ENCODE data around the gene CTAGE9. TPM values are rescaled to one million over a fixed set of nuclear protein-coding genes. Genes with fewer than 3 reads are reported as not detected.
A peak's percentile ranks its signal among the peaks of the same experiment; 100 is the strongest.
"Not testable (repeated sequence)": the region's sequence is repeated elsewhere in the genome, so short reads cannot be mapped to it uniquely, and the experiment has no call there.

CTAGE9 gene, protein sequence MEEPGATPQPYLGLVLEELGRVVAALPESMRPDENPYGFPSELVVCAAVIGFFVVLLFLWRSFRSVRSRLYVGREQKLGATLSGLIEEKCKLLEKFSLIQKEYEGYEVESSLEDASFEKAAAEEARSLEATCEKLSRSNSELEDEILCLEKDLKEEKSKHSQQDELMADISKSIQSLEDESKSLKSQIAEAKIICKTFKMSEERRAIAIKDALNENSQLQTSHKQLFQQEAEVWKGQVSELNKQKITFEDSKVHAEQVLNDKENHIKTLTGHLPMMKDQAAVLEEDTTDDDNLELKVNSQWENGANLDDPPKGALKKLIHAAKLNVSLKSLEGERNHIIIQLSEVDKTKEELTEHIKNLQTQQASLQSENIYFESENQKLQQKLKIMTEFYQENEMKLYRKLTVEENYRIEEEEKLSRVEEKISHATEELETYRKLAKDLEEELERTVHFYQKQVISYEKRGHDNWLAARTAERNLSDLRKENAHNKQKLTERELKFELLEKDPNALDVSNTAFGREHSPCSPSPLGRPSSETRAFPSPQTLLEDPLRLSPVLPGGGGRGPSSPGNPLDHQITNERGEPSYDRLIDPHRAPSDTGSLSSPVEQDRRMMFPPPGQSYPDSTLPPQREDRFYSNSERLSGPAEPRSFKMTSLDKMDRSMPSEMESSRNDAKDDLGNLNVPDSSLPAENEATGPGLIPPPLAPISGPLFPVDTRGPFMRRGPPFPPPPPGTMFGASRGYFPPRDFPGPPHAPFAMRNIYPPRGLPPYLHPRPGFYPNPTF
- not detected in 2 replicates for total RNA-seq (2014; rRNA removed; shearing (Covaris generic); ENCODE audit: low replicate concordance)

DNA sequence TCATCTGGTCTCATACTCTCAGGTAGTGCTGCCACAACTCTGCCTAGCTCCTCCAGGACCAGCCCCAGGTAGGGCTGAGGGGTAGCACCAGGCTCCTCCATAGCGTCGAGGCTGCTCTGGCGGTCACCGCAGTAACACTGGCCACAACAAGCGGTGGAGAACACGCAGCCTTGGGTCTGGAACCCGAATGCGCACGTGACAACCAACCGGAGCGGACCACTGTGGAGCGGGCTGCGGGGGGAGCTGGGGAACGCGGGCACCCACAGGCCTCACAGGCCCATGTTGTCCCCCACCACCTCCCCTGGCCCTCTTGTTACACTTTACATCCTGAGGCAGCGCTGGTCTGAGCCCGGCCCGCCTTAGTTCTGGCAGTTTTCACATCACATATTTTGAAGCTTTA lies at the start of gene CTAGE9:
Gene CTAGE9 (minus strand): TSS at position 101 of the 400 bp plus-strand sequence. CDS start 0 bp downstream, at position 101.
- DNase-seq, H3K27me3 ChIP-seq, H3K4me3 ChIP-seq: not testable (repeated sequence)

DNA sequence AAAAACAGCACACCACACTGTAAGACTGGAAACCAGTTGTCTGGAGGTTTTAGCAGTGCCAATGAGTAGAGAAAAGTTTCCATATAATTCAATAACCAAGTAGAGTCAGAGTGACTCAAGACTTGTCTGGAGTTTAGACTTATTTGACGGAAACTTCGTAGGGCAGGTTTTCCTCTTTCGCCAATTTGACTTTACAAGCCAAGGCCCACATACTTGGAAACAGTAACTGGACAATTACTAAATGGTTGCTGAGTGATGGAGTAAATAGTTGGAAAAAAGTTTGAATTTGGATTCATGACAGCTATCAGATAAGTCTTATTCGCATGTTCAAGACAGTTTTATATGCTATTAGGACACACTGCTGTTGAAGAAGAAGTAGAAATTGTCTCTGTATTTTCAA lies 48.1 kb upstream of the CTAGE9 start:
- Histone ChIP-seq H3K36me3 (no peaks in the 10 kb centered on the region), H3K4me3 (no peak overlapping the region), H3K27me3 (no peaks in the 10 kb centered on the region), H3K9me3 (no peaks in the 10 kb centered on the region; the same call in 1 of the 2 replicates)
- peak; percentile 2 for DNase-seq

More for the DNA sequence above, at the start of gene CTAGE9:
- H3K36me3 ChIP-seq, H3K9me3 ChIP-seq: not testable (repeated sequence)

DNA sequence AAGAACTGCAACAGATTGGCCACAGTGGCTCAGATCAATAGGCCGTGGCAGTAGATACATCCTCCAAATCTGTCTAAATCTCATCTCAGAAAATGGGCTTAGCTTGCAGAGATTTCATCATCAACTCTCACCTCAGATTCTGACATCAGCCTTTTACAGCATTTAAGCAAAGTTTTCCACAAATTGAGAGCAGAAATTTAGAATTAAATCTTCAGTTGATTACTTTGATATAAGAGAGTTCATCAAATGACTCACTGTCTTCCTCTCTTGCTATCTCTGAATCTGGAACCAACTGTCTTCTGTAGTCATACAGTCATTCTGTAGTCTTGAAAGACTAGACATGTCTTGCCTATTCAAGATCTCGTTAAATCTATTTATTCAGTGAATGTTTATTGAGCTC lies 45.2 kb upstream of the CTAGE9 start:
- Histone ChIP-seq H3K4me3 (no peak overlapping the region), H3K9me3 (no peaks in the 10 kb centered on the region), H3K27me3 (no peaks in the 10 kb centered on the region), H3K36me3 (no peaks in the 10 kb centered on the region)
- DNase-seq, result no peak

DNA sequence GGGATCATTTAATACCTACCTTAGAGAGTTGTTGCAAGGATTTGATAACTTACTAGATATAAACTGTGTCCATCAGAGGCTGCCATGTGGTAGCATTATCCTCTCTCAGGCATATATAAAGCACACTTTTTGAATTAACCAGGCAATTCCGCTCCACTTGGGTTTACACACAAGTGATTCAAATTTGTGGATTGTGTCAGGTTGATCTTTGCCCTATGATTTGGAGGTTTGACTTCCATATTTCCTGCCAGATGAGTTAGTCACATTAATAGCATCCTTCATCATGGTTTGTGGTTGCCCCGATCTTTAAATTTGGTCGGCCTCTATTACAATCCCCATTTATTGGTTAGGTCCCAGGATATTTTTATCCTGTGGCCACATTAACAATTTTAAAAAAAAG lies 44.8 kb upstream of the CTAGE9 start:
- H3K27me3 ChIP-seq, result no peaks in the 10 kb centered on the region
- no peak overlapping the region for H3K4me3 ChIP-seq
- DNase-seq, result peak; percentile 18
- H3K9me3 ChIP-seq, result no peaks in the 10 kb centered on the region
- no peaks in the 10 kb centered on the region for H3K36me3 ChIP-seq

DNA sequence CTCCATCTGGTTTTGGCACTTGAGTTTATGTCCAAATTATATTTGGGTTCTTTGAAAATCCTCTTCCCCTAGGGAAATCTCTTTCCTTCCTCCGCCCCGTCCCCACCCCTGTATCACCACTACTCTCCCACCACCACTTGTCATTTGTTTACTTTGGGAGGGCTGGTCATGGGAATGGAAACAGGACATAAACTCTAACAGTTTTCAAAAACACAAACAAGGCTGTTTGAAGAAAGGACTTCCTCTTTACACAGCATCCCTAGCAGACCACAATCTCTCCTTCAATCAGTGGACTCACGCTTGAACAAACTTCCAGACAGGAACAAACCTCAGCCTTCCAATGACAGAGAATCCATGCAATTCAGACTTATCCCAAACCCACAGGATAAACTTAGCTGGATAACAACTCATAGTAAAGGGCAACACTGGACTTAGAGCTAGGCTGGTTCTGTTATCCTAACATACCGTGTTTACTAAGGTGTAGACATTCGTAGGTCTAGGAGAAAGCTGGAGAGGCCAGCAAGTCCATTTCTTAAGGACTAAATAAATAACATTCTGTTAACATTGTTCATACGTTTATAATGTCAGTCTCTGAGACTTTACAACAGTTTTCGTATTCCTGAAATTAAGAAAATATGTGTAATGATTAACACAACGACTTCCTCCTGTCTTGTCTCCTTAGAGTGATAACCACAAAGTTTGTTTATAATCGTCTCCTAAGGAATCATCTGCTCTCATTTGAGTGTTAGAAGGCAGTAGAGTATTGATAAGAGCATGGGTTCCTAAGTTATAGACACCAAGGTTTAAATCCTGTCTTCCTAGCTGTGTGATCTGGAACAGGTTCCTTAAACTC lies 44.1 kb upstream of the CTAGE9 start:
- Histone ChIP-seq H3K9me3 (no peaks in the 10 kb centered on the region), H3K4me3 (no peak overlapping the region), H3K36me3 (no peaks in the 10 kb centered on the region), H3K27me3 (no peaks in the 10 kb centered on the region)
- no peak for DNase-seq

DNA sequence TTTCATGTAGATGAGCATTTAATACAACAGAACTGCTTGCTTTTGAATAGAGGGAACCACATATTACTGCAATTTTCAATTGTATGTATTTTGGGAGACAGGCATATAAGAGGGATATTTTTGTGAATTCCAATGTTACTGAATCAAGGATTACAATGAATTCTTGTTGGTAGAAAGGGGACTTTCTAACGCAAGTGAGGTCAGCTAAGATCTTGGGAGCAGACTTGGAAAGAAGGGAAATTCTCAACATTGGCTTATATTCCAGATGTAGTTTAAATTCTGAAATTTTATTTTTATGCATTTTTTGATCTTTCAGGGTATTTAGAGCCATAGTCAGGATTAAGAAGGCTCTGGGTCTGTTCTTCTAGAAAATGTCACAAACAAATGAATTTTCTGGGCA lies 43.3 kb upstream of the CTAGE9 start:
- Histone ChIP-seq H3K4me3 (no peak overlapping the region), H3K9me3 (no peaks in the 10 kb centered on the region), H3K36me3 (no peaks in the 10 kb centered on the region), H3K27me3 (no peaks in the 10 kb centered on the region)
- no peak for DNase-seq

DNA sequence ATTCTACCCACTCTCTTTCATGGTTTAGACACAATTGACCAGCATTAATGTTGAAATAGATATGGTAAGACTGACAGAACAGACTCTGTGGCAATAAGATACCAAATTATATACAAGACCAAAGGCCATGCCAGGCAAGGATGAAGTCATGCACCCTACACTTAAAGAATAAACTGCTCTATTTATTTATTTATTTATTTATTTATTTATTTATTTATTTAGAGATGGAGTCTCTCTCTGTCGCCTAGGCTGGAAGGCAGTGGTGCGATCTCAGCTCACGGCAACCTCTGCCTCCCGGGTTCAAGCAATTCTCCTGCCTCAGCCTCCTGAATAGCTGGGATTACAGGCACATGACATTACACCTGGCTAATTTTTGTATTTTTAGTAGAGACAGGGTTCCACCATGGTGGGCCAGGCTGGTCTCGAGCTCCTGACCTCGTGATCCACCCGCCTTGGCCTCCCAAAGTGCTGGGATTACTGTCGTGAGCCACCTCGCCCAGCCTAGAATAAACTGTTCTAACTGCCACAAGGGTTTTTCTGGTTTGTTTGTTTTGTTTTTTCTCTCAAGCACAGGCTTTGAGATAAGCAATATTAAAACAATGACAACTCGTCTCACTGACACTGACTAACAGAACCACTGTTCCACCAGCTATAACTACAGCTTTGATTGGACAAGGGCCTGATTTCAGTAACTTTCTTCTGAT lies 40.3 kb upstream of the CTAGE9 start:
- H3K36me3 ChIP-seq, DNase-seq, H3K4me3 ChIP-seq, H3K27me3 ChIP-seq, H3K9me3 ChIP-seq: not testable (repeated sequence)

DNA sequence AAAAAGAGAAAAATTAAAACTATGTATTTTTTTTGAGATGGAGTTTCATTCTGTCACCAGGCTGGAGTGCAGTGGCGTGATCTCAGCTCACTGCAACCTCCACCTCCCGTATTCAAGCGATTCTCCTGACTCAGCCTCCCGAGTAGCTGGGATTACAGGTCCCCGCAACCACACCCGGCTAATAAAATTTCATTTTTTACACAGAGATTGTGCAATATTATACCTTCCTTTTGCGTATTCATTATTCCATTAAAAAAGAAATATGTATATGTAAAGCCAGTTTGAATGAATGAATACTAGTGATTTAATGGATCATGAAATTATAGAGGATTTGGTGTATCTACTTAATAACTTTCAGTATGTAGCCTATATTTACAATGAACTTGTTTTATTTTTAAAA lies 38.2 kb upstream of the CTAGE9 start:
- DNase-seq, result no peak
- no peak overlapping the region for H3K4me3 ChIP-seq
- H3K9me3 ChIP-seq, result no peaks in the 10 kb centered on the region
- no peaks in the 10 kb centered on the region for H3K27me3 ChIP-seq
- H3K36me3 ChIP-seq, result no peaks in the 10 kb centered on the region

DNA sequence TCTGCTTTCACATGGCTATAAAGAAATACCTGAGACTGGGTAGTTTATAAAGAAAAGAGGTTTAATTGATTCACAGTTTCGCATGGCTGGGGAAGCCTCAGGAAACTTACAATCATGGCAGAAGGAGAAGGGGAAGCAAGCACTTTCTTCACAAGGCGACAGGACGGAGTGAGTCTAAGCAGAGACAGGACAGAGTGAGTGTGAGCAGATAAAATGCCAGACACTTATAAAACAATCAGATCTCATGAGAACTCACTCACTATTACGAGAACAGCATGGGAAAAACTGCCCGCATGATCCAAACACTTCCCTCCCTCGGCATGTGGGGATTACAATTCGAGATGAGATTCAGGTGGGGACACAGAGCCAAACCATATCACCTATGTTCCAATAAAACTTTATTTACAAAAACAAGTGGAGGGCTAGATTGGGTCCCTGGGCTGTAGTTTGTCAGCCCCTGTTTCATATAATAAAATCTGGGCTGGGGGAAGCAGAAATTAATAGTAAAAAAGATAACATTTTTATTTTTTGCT lies 37.1 kb upstream of the CTAGE9 start:
- no peaks in the 10 kb centered on the region for H3K36me3 ChIP-seq
- no peak overlapping the region for H3K4me3 ChIP-seq
- no peak for DNase-seq
- no peaks in the 10 kb centered on the region for H3K9me3 ChIP-seq
- H3K27me3 ChIP-seq, result no peaks in the 10 kb centered on the region

DNA sequence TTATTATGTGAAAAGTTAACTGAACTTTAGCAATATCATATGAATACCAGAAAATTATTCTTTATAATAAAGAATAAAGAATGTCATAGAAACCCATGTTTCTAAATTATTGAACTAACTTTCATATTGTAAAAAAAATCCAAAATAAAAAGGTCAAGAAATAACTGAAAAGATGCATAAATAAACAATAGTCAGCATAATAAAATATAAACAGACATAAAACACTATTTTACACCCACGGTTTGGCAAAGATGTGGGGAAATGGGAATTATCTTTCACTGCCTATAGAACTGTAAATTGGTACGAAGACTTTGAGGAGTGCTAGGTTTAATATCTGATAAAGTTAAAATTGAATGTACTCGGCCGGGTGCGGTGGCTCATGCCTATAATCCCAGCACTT lies 34.7 kb upstream of the CTAGE9 start:
- DNase-seq, result no peak
- Histone ChIP-seq H3K36me3 (no peaks in the 10 kb centered on the region), H3K27me3 (no peaks in the 10 kb centered on the region), H3K9me3 (no peaks in the 10 kb centered on the region), H3K4me3 (no peak overlapping the region)

DNA sequence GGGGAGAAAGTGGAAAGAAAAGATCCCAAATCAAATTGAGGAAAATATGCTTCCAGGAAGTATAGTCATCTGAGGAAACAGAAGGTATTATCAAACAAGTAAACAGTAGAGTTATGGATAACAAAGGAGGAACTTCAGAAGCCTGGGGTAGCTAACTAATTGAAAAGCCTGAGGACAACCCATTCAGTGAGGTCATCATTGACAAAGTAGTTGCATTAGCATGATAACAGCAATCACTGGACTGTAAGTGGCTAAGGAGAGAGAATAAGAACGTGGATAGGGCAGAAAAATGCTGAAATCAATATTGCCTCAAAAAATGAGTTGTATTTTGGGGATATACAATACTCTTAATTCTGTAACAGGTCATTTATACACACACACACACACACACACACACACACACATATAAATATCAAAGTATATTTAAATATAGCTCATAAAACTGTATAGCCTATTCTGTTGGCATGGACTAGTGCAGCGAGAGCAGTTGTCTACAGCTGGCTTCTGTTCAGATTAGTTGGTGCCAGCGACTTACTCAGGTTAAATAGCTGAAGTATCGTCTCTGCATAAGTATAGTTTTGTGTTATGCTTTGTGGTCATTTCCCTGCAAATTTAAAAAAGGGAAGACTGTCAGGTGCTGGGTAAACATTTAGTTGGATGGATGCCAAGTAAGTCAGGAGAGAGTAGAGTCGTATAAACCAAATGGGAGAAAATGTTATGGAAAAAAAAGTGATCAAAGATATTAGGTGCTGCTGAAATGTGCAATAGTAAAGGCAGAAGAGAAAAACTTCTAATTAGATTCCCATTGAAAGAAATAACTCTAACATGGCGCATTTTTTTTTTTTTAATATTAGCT lies 33.8 kb upstream of the CTAGE9 start:
- no peaks in the 10 kb centered on the region for H3K36me3 ChIP-seq
- DNase-seq, result no peak
- no peak overlapping the region for H3K4me3 ChIP-seq
- no peaks in the 10 kb centered on the region for H3K27me3 ChIP-seq
- H3K9me3 ChIP-seq, result no peaks in the 10 kb centered on the region

DNA sequence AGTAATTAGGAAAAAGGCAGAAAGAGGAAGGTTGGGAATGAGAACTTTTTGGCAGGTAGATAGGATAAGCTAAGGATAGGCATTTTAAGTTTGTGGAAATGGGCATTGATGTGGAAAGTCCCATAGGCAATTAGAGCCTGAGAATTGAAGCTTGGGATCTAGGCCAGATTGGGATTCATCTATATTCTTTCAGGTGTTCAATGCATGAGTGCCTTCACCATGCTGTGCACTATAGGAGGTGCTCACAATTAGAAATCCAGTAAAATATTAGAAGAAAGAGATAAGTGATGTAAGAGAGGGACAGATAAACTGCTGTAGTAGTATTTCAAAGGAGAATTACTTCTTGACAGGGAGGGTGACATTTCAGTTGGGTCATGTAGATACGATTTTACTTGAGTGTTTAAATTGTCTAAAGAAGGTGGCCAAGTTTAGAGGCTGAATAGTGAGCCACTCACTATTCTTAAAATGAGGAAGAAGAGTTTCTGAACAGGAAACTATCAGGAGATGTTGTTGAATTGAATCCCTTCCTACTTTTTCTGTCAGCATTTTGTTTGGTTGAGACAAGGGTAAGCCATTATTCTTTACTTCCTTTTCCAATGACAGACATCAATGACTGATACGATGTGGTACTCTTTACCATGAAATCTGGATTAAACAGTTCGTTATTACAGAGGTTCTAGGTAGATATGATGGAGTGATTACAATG lies 31.0 kb upstream of the CTAGE9 start:
- DNase-seq, result no peak
- Histone ChIP-seq H3K4me3 (no peak overlapping the region), H3K9me3 (no peaks in the 10 kb centered on the region), H3K27me3 (no peaks in the 10 kb centered on the region), H3K36me3 (no peaks in the 10 kb centered on the region)

DNA sequence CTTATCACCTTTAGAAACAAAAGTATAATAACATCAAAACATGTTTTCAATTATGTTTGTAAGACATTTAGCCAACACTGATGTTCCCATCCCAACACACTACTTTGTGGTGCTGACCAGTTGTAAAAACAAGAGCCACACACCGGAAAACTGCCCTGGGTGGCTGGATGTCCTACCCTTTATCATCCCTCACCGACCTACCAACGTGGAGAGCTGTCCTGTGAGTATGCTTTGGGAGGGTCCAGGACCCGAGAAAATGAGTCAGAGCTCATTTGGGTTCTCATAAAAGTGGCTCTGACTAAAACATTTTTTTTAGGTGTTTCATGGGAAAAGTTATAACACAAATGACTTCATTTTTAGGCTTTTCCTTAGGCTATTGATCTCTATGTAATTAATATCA lies 29.3 kb upstream of the CTAGE9 start:
- DNase-seq, result peak; percentile 2

DNA sequence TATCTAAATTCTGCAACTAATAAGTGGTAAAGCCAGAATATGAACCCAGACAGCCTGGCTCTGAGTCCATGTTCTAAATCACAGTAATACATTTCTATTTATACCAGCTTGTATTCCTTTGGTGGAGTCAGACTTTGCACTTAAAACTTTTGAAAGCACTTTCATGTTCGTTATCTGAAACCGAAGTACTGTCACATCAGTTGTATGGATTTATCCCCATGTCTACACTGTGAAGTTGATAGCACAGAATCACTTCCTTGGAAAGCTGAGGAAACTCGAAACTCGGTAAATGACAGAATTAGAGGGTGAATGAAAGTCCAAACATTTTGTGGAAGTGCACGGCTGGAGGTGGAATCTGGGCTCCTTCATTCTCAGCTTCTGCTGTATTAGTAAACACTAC lies 28.3 kb upstream of the CTAGE9 start:
- DNase-seq, result no peak
- H3K36me3 ChIP-seq, result no peaks in the 10 kb centered on the region
- H3K9me3 ChIP-seq, result no peaks in the 10 kb centered on the region
- H3K4me3 ChIP-seq, result no peak overlapping the region
- no peaks in the 10 kb centered on the region for H3K27me3 ChIP-seq

More for the DNA sequence above, 29.3 kb upstream of the CTAGE9 start:
- no peaks in the 10 kb centered on the region for H3K27me3 ChIP-seq
- no peaks in the 10 kb centered on the region for H3K36me3 ChIP-seq
- H3K4me3 ChIP-seq, result no peak overlapping the region
- no peaks in the 10 kb centered on the region for H3K9me3 ChIP-seq

DNA sequence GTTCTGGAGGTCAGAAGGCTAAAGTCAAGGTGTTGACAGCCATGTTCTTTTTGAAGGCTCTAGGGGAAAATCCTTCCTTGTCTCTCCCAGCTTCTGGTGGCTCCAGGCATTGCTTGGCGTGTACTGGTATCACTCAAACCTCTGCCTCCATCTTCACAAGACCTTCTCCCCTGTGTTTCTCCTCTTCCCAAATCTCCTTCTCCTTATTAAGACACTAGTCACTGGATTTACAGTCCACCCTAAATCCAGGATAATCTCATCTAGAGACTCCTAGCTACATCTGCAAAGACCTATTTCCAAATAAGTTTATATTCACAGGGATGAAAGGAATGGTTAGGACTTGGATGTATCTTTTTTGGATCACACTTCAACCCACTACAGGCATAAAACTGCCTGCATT lies 26.0 kb upstream of the CTAGE9 start:
- DNase-seq, result no peak
- Histone ChIP-seq H3K4me3 (no peak overlapping the region), H3K36me3 (no peaks in the 10 kb centered on the region), H3K9me3 (no peaks in the 10 kb centered on the region), H3K27me3 (no peaks in the 10 kb centered on the region)

Data from MG63 (cell line).